GM10266 (cell line): Measurements from ENCODE around the gene STXBP6.

Source experiments
- DNase-seq: peaks from one replicate; pipeline ENCODE4 v3.0.0; 2012; ENCODE audit errors: extremely low spot score
- CTCF ChIP-seq: IDR thresholded peaks from 2 replicates; pipeline ENCODE4 v1.5.1; 2012; ENCODE audit warnings: mild to moderate bottlenecking, low read depth; ENCODE audit not compliant: control insufficient read depth, insufficient read depth; ENCODE audit errors: missing control alignments

Gene STXBP6

GRCh38 chr14:24875991-24876878 lies 173.7 kb downstream of the STXBP6 start:
- DNase-seq, result no peak
- no peak for TF ChIP-seq CTCF

GRCh38 chr14:24875203-24875838 lies 174.6 kb downstream of the STXBP6 start:
- DNase-seq, result no peak

GRCh38 chr14:24874514-24875202 lies 175.3 kb downstream of the STXBP6 start:
- no peak for DNase-seq
- no peak for TF ChIP-seq CTCF

More at GRCh38 chr14:24875203-24875838, 174.6 kb downstream of the STXBP6 start:
- TF ChIP-seq CTCF, result no peak

GRCh38 chr14:24873551-24873950 lies 176.4 kb downstream of the STXBP6 start:
- DNase-seq, result no peak
- TF ChIP-seq CTCF, result no peak

GRCh38 chr14:24870949-24871701 lies 178.8 kb downstream of the STXBP6 start:
- no peak for TF ChIP-seq CTCF
- DNase-seq, result no peak

GRCh38 chr14:24868389-24868788 lies 181.6 kb downstream of the STXBP6 start:
- no peak for TF ChIP-seq CTCF
- DNase-seq, result no peak
